Measurements from ENCODE around the gene TRIM71.

Gene TRIM71

GRCh38 chr3:32859604-32860237 is 41.9 kb downstream of the TRIM71 start:
- H3K4me3 ChIP-seq (ENCODE audit: low read depth in 1 of 2, low read length in 2 of 2): no peak overlapping the region
- no peaks in the 10 kb centered on the region for H3K27me3 ChIP-seq (ENCODE audit: control insufficient read depth in 1 of 2, insufficient read depth in 2 of 2, low read length in 2 of 2)
- no peaks in the 10 kb centered on the region for H3K36me3 ChIP-seq (ENCODE audit: insufficient read depth, low read length)
- H3K4me1 ChIP-seq (ENCODE audit: insufficient read depth, low read length): no peaks in the 10 kb centered on the region
- no peak overlapping the region for H3K9ac ChIP-seq (ENCODE audit: low read length)
- no peaks in the 10 kb centered on the region for H3K9me3 ChIP-seq (ENCODE audit: low read length)
- no peak overlapping the region for H3K27ac ChIP-seq (ENCODE audit: low read depth, low read length)

- Histone ChIP-seq H3K36me3 (ENCODE audit: insufficient read depth, low read length) (no peaks in the 10 kb centered on the region), H3K27me3 (ENCODE audit: control insufficient read depth in 1 of 2, insufficient read depth in 2 of 2, low read length in 2 of 2) (no peaks in the 10 kb centered on the region), H3K9me3 (ENCODE audit: low read length) (no peaks in the 10 kb centered on the region), H3K27ac (ENCODE audit: low read depth, low read length) (no peak overlapping the region), H3K4me1 (ENCODE audit: insufficient read depth, low read length) (no peaks in the 10 kb centered on the region), H3K4me3 (ENCODE audit: low read depth in 1 of 2, low read length in 2 of 2) (no peak overlapping the region), H3K9ac (ENCODE audit: low read length) (no peak overlapping the region)
These were observed 42.7 kb downstream of the TRIM71 start for GRCh38 chr3:32860499-32860898.

GRCh38 chr3:32861681-32862080 is 43.9 kb downstream of the TRIM71 start:
- Histone ChIP-seq H3K9ac (ENCODE audit: low read length) (no peak overlapping the region), H3K4me1 (ENCODE audit: insufficient read depth, low read length) (no peaks in the 10 kb centered on the region), H3K27ac (ENCODE audit: low read depth, low read length) (no peak overlapping the region), H3K4me3 (ENCODE audit: low read depth in 1 of 2, low read length in 2 of 2) (no peak overlapping the region), H3K36me3 (ENCODE audit: insufficient read depth, low read length) (no peaks in the 10 kb centered on the region), H3K9me3 (ENCODE audit: low read length) (no peaks in the 10 kb centered on the region), H3K27me3 (ENCODE audit: control insufficient read depth in 1 of 2, insufficient read depth in 2 of 2, low read length in 2 of 2) (no peaks in the 10 kb centered on the region)

- no peaks in the 10 kb centered on the region for H3K4me1 ChIP-seq (ENCODE audit: insufficient read depth, low read length)
- no peaks in the 10 kb centered on the region for H3K9me3 ChIP-seq (ENCODE audit: low read length)
- no peak overlapping the region for H3K27ac ChIP-seq (ENCODE audit: low read depth, low read length)
- H3K9ac ChIP-seq (ENCODE audit: low read length): no peak overlapping the region
- H3K4me3 ChIP-seq (ENCODE audit: low read depth in 1 of 2, low read length in 2 of 2): no peak overlapping the region
- H3K36me3 ChIP-seq (ENCODE audit: insufficient read depth, low read length): no peaks in the 10 kb centered on the region
- no peaks in the 10 kb centered on the region for H3K27me3 ChIP-seq (ENCODE audit: control insufficient read depth in 1 of 2, insufficient read depth in 2 of 2, low read length in 2 of 2)
These were observed 44.6 kb downstream of the TRIM71 start for GRCh38 chr3:32862247-32862935.

GRCh38 chr3:32862936-32863487 is 45.2 kb downstream of the TRIM71 start:
- no peaks in the 10 kb centered on the region for H3K9me3 ChIP-seq (ENCODE audit: low read length)
- no peak overlapping the region for H3K27ac ChIP-seq (ENCODE audit: low read depth, low read length)
- no peaks in the 10 kb centered on the region for H3K36me3 ChIP-seq (ENCODE audit: insufficient read depth, low read length)
- H3K4me3 ChIP-seq (ENCODE audit: low read depth in 1 of 2, low read length in 2 of 2): no peak overlapping the region
- no peaks in the 10 kb centered on the region for H3K27me3 ChIP-seq (ENCODE audit: control insufficient read depth in 1 of 2, insufficient read depth in 2 of 2, low read length in 2 of 2)
- H3K9ac ChIP-seq (ENCODE audit: low read length): no peak overlapping the region
- no peaks in the 10 kb centered on the region for H3K4me1 ChIP-seq (ENCODE audit: insufficient read depth, low read length)

GRCh38 chr3:32865383-32865782 is 47.6 kb downstream of the TRIM71 start:
- Histone ChIP-seq H3K4me3 (ENCODE audit: low read depth in 1 of 2, low read length in 2 of 2) (no peak overlapping the region), H3K27ac (ENCODE audit: low read depth, low read length) (no peak overlapping the region), H3K9ac (ENCODE audit: low read length) (no peak overlapping the region), H3K27me3 (ENCODE audit: control insufficient read depth in 1 of 2, insufficient read depth in 2 of 2, low read length in 2 of 2) (no peaks in the 10 kb centered on the region), H3K9me3 (ENCODE audit: low read length) (no peaks in the 10 kb centered on the region), H3K4me1 (ENCODE audit: insufficient read depth, low read length) (no peaks in the 10 kb centered on the region), H3K36me3 (ENCODE audit: insufficient read depth, low read length) (no peaks in the 10 kb centered on the region)

GRCh38 chr3:32866533-32866932 is 48.7 kb downstream of the TRIM71 start:
- Histone ChIP-seq H3K27ac (ENCODE audit: low read depth, low read length) (no peak overlapping the region), H3K4me3 (ENCODE audit: low read depth in 1 of 2, low read length in 2 of 2) (no peak overlapping the region), H3K36me3 (ENCODE audit: insufficient read depth, low read length) (no peaks in the 10 kb centered on the region), H3K9me3 (ENCODE audit: low read length) (no peaks in the 10 kb centered on the region), H3K9ac (ENCODE audit: low read length) (no peak overlapping the region), H3K4me1 (ENCODE audit: insufficient read depth, low read length) (no peaks in the 10 kb centered on the region), H3K27me3 (ENCODE audit: control insufficient read depth in 1 of 2, insufficient read depth in 2 of 2, low read length in 2 of 2) (no peaks in the 10 kb centered on the region)

- no peaks in the 10 kb centered on the region for H3K9me3 ChIP-seq (ENCODE audit: low read length)
- H3K4me1 ChIP-seq (ENCODE audit: insufficient read depth, low read length): peaks cover 7% of the 10 kb centered on the region
- no peak overlapping the region for H3K4me3 ChIP-seq (ENCODE audit: low read depth in 1 of 2, low read length in 2 of 2)
These were observed 50.2 kb downstream of the TRIM71 start for GRCh38 chr3:32867954-32868353.

GRCh38 chr3:32868719-32869512 is 51.1 kb downstream of the TRIM71 start:
- Histone ChIP-seq H3K4me1 (ENCODE audit: insufficient read depth, low read length) (peaks cover 16% of the 10 kb centered on the region), H3K27me3 (ENCODE audit: control insufficient read depth in 1 of 2, insufficient read depth in 2 of 2, low read length in 2 of 2) (no peaks in the 10 kb centered on the region), H3K36me3 (ENCODE audit: insufficient read depth, low read length) (no peaks in the 10 kb centered on the region), H3K9ac (ENCODE audit: low read length) (no peak overlapping the region), H3K9me3 (ENCODE audit: low read length) (no peaks in the 10 kb centered on the region), H3K4me3 (ENCODE audit: low read depth in 1 of 2, low read length in 2 of 2) (no peak overlapping the region), H3K27ac (ENCODE audit: low read depth, low read length) (no peak overlapping the region)

More at GRCh38 chr3:32867954-32868353, 50.2 kb downstream of the TRIM71 start:
- Histone ChIP-seq H3K36me3 (ENCODE audit: insufficient read depth, low read length) (no peaks in the 10 kb centered on the region), H3K27ac (ENCODE audit: low read depth, low read length) (no peak overlapping the region), H3K9ac (ENCODE audit: low read length) (no peak overlapping the region), H3K27me3 (ENCODE audit: control insufficient read depth in 1 of 2, insufficient read depth in 2 of 2, low read length in 2 of 2) (no peaks in the 10 kb centered on the region)

- Histone ChIP-seq H3K9me3 (ENCODE audit: low read length) (no peaks in the 10 kb centered on the region), H3K4me3 (ENCODE audit: low read depth in 1 of 2, low read length in 2 of 2) (no peak overlapping the region), H3K27me3 (ENCODE audit: control insufficient read depth in 1 of 2, insufficient read depth in 2 of 2, low read length in 2 of 2) (no peaks in the 10 kb centered on the region), H3K36me3 (ENCODE audit: insufficient read depth, low read length) (no peaks in the 10 kb centered on the region), H3K4me1 (ENCODE audit: insufficient read depth, low read length) (peaks cover 19% of the 10 kb centered on the region), H3K9ac (ENCODE audit: low read length) (no peak overlapping the region), H3K27ac (ENCODE audit: low read depth, low read length) (no peak overlapping the region)
These were observed 51.8 kb downstream of the TRIM71 start for GRCh38 chr3:32869513-32870047.

- Histone ChIP-seq H3K27me3 (ENCODE audit: control insufficient read depth in 1 of 2, insufficient read depth in 2 of 2, low read length in 2 of 2) (no peaks in the 10 kb centered on the region), H3K9me3 (ENCODE audit: low read length) (no peaks in the 10 kb centered on the region), H3K4me1 (ENCODE audit: insufficient read depth, low read length) (peaks cover 19% of the 10 kb centered on the region), H3K36me3 (ENCODE audit: insufficient read depth, low read length) (no peaks in the 10 kb centered on the region), H3K27ac (ENCODE audit: low read depth, low read length) (no peak overlapping the region), H3K4me3 (ENCODE audit: low read depth in 1 of 2, low read length in 2 of 2) (no peak overlapping the region), H3K9ac (ENCODE audit: low read length) (no peak overlapping the region)
These were observed 52.7 kb downstream of the TRIM71 start for GRCh38 chr3:32870373-32871095.

Measured in muscle layer of colon (tissue), 2 donors.